ENCODE data around the gene CCNF. TPM values are rescaled to one million over a fixed set of nuclear protein-coding genes. Genes with fewer than 3 reads are reported as not detected.

The CCNF gene
- total RNA-seq, 1 donor from 2014 or later, result 26.7 TPM

- no peak for DNase-seq (ENCODE audit: low read depth in 2 of 2)
These were observed 55.8 kb downstream of the CCNF start for GRCh38 chr16:2484898-2485508.

GRCh38 chr16:2485811-2486507, 56.7 kb downstream of the CCNF start:
- DNase-seq (ENCODE audit: low read depth in 2 of 2), result no peak

- DNase-seq (ENCODE audit: low read depth in 2 of 2), result no peak
These were observed 57.6 kb downstream of the CCNF start for GRCh38 chr16:2486645-2487516.

DNA sequence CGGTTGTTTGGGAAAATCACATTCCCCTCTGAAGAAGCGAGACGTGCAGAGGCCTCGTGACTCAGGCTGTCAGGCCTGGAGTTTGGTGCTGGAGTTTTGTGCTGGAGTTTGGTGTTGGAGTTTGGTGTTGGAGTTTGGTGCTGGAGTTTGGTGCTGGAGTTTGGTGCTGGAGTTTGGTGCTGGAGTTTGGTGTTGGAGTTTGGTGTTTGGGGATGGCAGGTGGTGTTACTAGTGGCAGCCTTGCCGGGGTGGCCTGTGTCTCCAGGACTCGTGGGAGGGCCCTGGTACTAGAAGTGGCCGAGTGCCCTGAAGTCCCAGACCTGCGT, 58.2 kb downstream of the CCNF start:
- no peak for DNase-seq (ENCODE audit: low read depth in 2 of 2)

- no peak for DNase-seq (ENCODE audit: low read depth in 2 of 2)
These were observed 58.8 kb downstream of the CCNF start for GRCh38 chr16:2487903-2488531.

GRCh38 chr16:2489581-2489980, 60.3 kb downstream of the CCNF start:
- DNase-seq (ENCODE audit: low read depth in 2 of 2), result no peak

DNA sequence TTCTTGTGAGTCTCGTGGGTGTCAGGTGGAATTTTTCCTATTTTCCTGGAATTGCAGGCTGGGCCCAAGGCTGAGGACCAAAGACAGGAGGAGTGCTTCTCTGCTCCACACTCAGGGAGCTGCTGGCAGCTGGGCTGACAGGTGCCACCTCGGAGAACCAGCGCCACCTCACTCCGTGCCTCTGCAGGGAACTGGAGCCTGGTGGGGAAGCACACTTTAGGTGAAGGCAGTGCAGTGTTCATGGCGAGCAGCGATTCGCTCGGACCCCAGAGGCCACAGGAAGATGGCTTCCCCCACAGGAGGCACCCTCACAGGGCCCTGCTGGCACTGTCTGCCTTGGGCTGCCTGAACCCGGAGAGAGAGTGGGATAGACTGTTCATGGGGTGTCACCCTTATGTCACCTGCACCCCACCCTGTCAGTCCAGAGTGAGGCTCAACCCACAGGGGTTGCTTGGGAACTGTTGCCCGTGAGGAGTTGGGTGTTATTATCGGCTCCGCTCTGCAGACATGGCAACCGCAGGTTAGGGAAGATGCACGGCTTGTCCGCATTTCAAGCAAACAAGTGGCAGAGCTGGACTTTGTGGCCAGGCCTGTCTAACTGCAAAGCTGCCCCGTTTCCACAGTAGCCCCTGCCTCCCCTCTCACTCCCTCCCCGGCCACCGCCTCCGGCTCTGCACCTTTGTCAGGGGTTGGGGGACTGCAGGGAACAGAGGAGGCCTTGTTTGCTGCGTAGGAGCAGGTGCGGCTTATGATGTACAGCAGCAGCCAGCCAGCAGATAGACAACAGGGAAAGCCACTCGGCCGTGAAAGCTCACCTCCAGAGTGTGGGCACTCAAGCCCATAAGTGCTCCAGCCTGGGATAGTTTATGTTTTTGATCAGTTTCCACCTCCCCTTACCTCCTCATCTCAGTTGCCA, 61.2 kb downstream of the CCNF start:
- no peak for DNase-seq (ENCODE audit: low read depth in 2 of 2)

- DNase-seq (ENCODE audit: low read depth in 2 of 2), result no peak
These were observed 63.0 kb downstream of the CCNF start for GRCh38 chr16:2492292-2492691.

GRCh38 chr16:2493605-2494004, 64.4 kb downstream of the CCNF start:
- DNase-seq (ENCODE audit: low read depth in 2 of 2), result no peak

DNA sequence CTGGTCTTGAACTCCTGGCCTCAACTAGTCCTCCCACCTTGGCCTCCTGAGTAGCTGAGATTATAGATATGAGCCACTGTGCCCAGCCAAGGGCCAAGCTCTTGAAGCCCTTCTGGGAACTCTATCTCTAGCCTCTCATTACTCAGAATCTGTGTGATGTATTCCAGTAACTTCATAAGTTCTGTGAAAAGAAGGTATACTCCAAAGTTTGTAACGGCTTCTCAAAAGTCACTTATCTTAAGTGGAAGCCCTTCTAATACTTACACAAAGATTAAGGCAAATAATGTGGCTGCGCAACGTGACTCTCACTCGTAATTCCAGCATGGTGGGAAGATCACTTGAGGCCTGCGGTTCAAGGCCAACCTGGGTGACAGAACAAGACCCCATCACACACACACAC, 65.4 kb downstream of the CCNF start:
- DNase-seq (ENCODE audit: low read depth in 2 of 2), result no peak

- DNase-seq (ENCODE audit: low read depth in 2 of 2), result no peak
These were observed 65.8 kb downstream of the CCNF start for GRCh38 chr16:2495041-2495440.

DNA sequence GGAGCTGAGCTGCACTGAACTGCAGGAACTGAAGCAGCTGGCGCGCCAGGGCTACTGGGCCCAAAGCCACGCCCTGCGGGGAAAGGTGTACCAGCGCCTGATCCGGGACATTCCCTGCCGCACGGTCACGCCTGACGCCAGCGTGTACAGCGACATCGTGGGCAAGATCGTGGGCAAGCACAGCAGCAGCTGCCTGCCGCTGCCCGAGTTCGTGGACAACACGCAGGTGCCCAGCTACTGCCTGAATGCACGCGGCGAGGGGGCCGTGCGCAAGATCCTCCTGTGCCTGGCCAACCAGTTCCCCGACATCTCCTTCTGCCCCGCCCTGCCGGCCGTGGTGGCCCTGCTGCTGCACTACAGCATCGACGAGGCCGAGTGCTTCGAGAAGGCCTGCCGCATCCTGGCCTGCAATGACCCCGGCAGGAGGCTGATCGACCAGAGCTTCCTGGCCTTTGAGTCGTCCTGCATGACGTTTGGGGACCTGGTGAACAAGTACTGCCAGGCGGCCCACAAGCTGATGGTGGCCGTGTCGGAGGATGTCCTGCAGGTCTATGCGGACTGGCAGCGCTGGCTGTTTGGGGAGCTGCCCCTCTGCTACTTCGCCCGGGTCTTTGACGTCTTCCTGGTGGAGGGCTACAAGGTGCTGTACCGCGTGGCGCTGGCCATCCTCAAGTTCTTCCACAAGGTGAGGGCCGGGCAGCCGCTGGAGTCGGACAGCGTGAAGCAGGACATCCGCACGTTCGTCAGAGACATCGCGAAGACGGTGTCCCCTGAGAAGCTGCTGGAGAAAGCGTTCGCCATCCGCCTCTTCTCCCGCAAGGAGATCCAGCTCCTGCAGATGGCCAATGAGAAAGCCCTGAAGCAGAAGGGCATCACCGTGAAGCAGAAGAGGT, 67.2 kb downstream of the CCNF start:
- no peak for DNase-seq (ENCODE audit: low read depth in 2 of 2)

DNA sequence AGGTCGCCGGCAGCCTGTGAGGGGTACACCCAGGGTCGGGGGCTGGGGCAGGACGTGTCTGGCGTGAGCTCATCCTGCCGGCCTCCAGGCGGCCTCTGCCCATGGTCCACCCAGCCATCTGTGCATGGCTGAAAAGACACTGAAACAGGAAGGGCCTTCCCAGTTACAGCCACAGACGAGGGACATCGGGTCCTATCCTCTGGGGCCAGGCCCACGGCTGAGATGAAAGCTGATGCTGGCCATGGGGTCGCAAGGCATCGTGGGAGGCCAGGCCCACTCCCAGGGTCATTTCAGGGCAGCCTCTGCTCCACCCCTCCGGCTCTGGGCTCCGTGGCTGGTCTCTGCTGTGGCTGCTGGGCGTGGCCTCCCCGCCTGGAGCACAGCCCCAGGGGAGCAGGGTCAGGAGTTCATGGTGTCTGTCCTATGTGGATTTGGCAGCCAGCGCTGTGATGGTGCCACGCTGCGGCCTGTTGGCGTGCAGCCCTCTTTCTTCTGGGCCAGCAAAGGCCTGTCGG, 67.9 kb downstream of the CCNF start:
- no peak for DNase-seq (ENCODE audit: low read depth in 2 of 2)

DNA sequence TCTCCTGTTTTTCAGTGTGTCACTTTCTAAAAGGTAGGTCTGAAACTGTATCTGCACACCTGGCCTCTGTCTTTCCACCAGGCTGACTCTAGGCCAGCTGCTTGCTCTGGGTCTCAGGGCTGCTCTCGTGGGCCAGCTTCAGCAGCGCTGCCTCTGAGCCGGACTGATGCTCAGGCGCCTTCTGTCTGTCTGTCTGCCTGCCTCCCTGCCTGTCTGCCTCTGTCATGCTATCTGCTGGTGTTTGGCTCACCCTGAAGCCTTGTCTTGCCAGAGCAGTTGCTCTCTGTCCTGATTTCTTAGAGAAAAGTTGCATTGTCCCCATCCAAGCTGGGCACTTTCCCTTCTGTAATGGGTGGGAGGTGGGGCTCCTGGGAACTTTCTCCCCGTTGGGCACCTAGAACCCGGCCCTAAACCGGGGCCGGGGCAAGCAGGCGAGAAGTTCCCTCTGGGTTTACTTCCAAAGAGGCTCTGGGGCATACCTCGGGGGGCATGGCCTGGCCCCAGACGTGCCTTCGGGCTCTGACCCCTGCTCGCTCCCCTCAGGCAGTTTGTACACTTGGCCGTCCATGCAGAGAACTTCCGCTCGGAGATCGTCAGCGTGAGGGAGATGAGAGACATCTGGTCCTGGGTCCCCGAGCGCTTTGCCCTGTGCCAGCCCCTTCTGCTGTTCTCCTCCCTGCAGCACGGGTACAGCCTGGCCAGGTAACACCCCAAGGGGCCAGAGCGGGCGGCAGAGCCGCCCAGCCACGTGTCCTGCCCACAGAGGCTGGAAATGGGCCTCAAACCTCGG, 68.6 kb downstream of the CCNF start:
- no peak for DNase-seq (ENCODE audit: low read depth in 2 of 2)

- DNase-seq (ENCODE audit: low read depth in 2 of 2), result no peak
These were observed 69.4 kb downstream of the CCNF start for GRCh38 chr16:2498531-2499253.

- DNase-seq (ENCODE audit: low read depth in 2 of 2), result no peak
These were observed 70.2 kb downstream of the CCNF start for GRCh38 chr16:2499454-2499853.

DNA sequence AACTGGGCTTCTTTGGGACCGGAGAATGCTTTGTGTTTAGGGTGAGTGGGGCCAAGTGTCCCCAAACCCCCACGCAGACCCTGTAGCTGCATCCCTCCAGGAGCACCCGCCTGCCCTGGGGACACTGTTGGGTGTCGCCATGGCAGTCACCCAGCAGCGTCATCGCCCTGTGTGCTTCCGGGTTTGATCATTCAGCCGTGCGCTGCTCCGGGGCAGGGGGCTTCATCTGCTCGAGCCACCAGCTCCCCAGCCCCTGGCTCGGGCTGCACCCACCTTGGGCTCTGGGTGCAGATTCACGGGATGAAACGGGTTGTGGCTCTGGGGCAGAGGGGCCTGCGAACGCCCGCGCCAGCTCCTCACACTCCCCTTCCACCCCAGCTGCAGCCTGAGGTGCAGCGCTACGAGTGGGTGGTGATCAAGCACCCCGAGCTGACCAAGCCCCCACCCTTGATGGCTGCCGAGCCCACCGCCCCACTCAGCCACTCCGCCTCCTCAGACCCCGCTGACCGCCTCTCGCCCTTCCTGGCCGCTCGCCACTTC, 70.7 kb downstream of the CCNF start:
- no peak for DNase-seq (ENCODE audit: low read depth in 2 of 2)

DNA sequence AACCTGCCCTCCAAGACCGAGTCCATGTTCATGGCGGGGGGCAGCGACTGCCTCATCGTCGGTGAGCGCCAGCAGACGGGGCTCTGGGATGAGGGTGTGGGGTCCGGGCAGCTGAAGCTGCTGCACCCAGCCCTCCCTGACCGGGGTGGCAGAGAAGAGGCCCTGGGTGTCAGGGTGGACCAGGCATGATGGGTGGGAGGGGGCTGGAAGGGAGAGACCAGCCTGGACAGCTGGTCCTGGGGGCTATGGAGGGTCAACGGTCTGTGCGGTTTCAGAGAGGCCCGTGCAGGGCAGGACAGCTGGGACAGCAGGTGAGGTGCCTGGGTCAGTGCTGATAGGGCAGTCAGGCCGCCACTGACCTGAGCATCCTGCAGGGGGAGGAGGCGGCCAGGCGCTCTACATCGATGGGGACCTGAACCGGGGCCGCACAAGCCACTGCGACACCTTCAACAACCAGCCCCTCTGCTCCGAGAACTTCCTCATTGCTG, 71.2 kb downstream of the CCNF start:
- no peak for DNase-seq (ENCODE audit: low read depth in 2 of 2)
